Heart left ventricle (tissue), 13 donors: Measurements from ENCODE around the gene TTLL5.

Experiments used
- CTCF ChIP-seq, 12 donors: fragments of 200-600 bp; sonication (generic) in 4 of 12; IDR thresholded peaks; one replicate each; pipeline versions ENCODE4 v1.5.0 to v1.8.0; 2018 to 2022; ENCODE audit warnings: antibody characterized with exemption in 12 of 12, mild to moderate bottlenecking in 5 of 12
- POLR2A ChIP-seq, 2 donors: fragments of 450-650 bp; IDR thresholded peaks; one replicate each; pipeline ENCODE4 v1.6.1; 2017; ENCODE audit warnings: antibody characterized with exemption in 2 of 2, mild to moderate bottlenecking in 2 of 2, moderate library complexity in 2 of 2
- donor health status: ischemic (EF 13 %, LVEDD 7.1; RV severe dilation, severe dysfunction).
- donor health status: DM: no; HTN: yes; CAD: no.
- donor health status: DM: no; HTN: no; CAD: no.
- donor health status: ischemic (EF 25% LVEDD 6.9; RV normal size, moderate dysfunction).
- donor health status: ischemic (EF 25% LVEDD 5.7; RV mildly dilated, moderate dysfunction).
- donor health status: ischemic (EF 35%, LVEDD 5.7; RV mildly dilated, moderate dysfunction).
- donor health status: nonischemic (EF 11% LVEDD 7.7; RV severe dilation, severe dysfunction).
- donor health status: DM: yes; HTN: yes; CAD: no.
- donor health status: PGD.
- donor health status: ischemic (EF 29% LVEDD 5.4; RV normal size, mild dysfunction).
- donor health status: nonischemic (EF 23%, LVEDD 6.1; RV moderate dilation, normal function).

DNA sequence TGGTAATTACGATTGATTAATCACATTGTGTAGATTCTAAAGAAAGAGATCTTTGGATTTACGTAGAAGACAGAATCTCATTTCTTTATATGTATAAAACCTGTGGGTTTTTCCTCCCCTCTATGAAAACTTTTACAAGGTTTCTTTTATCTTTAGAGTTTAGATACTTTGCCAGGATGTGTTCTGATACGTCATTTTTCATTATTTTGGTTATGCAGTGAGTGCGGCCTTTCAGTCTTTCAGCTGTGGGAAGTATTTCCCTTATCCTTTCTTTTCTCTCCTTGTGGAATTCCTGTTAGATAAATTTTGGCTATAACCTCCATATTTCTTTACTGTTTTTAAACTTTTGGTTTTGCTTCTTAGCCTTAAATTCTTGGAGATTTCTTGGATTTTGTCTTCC is 92.7 kb downstream of the TTLL5 start:
- TF ChIP-seq CTCF (IDR thresholded peaks at IDR 0.05) = no peak
- no peak for TF ChIP-seq POLR2A (IDR thresholded peaks at IDR 0.05)
